HG03571 (cell line): Measurements from ENCODE around the gene OR5T3.
"Not testable (repeated sequence)": the region's sequence is repeated elsewhere in the genome, so short reads cannot be mapped to it uniquely, and the experiment has no call there.

Experiments used
- ATAC-seq: cut with Tn5 transposase; IDR thresholded peaks from one replicate; pipeline ENCODE4 v1.9.1; 2021; ENCODE audit not compliant: unreplicated experiment

Gene OR5T3

GRCh38 chr11:56251954-56252353 is at the start of gene OR5T3:
Gene OR5T3 (plus strand): TSS chr11:56252254. CDS start chr11:56252254, 0 bp downstream.
- ATAC-seq = no peak

- no peak for ATAC-seq
Observed at GRCh38 chr11:56207790-56208189, 44.3 kb upstream of the OR5T3 start.

GRCh38 chr11:56214537-56214936 is 37.5 kb upstream of the OR5T3 start:
- no peak for ATAC-seq

- ATAC-seq = not testable (repeated sequence)
Observed at GRCh38 chr11:56219735-56220134, 32.3 kb upstream of the OR5T3 start.

- ATAC-seq = no peak
Observed at GRCh38 chr11:56234155-56234554, 17.9 kb upstream of the OR5T3 start, which contains the start of gene OR5T2. Gene OR5T2 (minus strand): TSS chr11:56234255. CDS start chr11:56233062, 1,193 bp downstream.

- ATAC-seq = no peak
Observed at GRCh38 chr11:56271092-56271491, 19.0 kb downstream of the OR5T3 start.

GRCh38 chr11:56273854-56274253 is 21.8 kb downstream of the OR5T3 start, which contains the start of gene OR5T1:
Gene OR5T1 (plus strand): TSS chr11:56274154. CDS start chr11:56275639, 1,485 bp downstream.
- no peak for ATAC-seq

GRCh38 chr11:56292154-56292553 is 40.1 kb downstream of the OR5T3 start, which contains the start of gene OR8H1:
Gene OR8H1 (minus strand): TSS chr11:56292254. CDS start chr11:56291062, 1,192 bp downstream.
- no peak for ATAC-seq

GRCh38 chr11:56296898-56297297 is 44.8 kb downstream of the OR5T3 start:
- no peak for ATAC-seq
